Fibroblast of lung (primary cell): Measurements from ENCODE around the gene FCGR3A. TPM values are rescaled to one million over a fixed set of nuclear protein-coding genes. Genes with fewer than 3 reads are reported as not detected.
"Not testable (repeated sequence)": the region's sequence is repeated elsewhere in the genome, so short reads cannot be mapped to it uniquely, and the experiment has no call there.

Experiments
- DNase-seq, 2 donors: peaks; one replicate each; pipeline versions ENCODE4 v3.0.0 to v3.0.0-alpha.2; 2010; ENCODE audit warnings: low read depth in 2 of 2
- H2AFZ ChIP-seq: 2 replicates; pipeline ENCODE4 v1.5.1; 2012; ENCODE audit warnings: low read length, control low read depth, inconsistent platforms
- H3K27ac ChIP-seq: 2 replicates; pipeline ENCODE4 v1.5.1; 2011; ENCODE audit warnings: low read length, control low read depth; ENCODE audit not compliant: insufficient read depth
- H3K27me3 ChIP-seq: 2 replicates; pipeline ENCODE4 v1.5.1; 2011; ENCODE audit warnings: mild to moderate bottlenecking, low read length; ENCODE audit not compliant: control insufficient read depth, insufficient read depth
- H3K36me3 ChIP-seq: 2 replicates; pipeline ENCODE4 v1.5.1; 2011; ENCODE audit warnings: low read length; ENCODE audit not compliant: control insufficient read depth, insufficient read depth
- H3K4me1 ChIP-seq: 2 replicates; pipeline ENCODE4 v1.5.1; 2011; ENCODE audit warnings: low read length; ENCODE audit not compliant: control insufficient read depth, insufficient read depth; ENCODE audit errors: extremely low read depth
- H3K4me2 ChIP-seq: 2 replicates; pipeline ENCODE4 v1.5.1; 2011; ENCODE audit warnings: low read length, control low read depth; ENCODE audit not compliant: insufficient read depth; ENCODE audit errors: extremely low read depth
- H3K4me3 ChIP-seq, 4 experiments: fragments of 200-600 bp in 1 of 4; sonication (generic) in 1 of 4; replicated peaks in 1 of 4; 2 replicates each; pipeline ENCODE4 v1.5.1; 2011 to 2016; ENCODE audit warnings: low read length in 4 of 4, low read depth in 3 of 4, mild to moderate bottlenecking in 3 of 4, control low read depth in 2 of 4, inconsistent platforms in 1 of 4, mixed read lengths in 1 of 4; ENCODE audit not compliant: insufficient read depth in 1 of 4; ENCODE audit errors: control extremely low read depth in 1 of 4
- H3K79me2 ChIP-seq: 2 replicates; pipeline ENCODE4 v1.5.1; 2012; ENCODE audit warnings: mild to moderate bottlenecking, low read length, inconsistent platforms; ENCODE audit not compliant: control insufficient read depth, insufficient read depth
- H3K9ac ChIP-seq: 2 replicates; pipeline ENCODE4 v1.5.1; 2011; ENCODE audit warnings: mild to moderate bottlenecking, low read length, control low read depth; ENCODE audit not compliant: insufficient read depth
- H3K9me3 ChIP-seq: 2 replicates; pipeline ENCODE4 v1.5.1; 2012; ENCODE audit warnings: low read depth, low read length; ENCODE audit not compliant: control insufficient read depth, insufficient read depth
- H4K20me1 ChIP-seq: 2 replicates; pipeline ENCODE4 v1.5.1; 2011; ENCODE audit warnings: low read length; ENCODE audit not compliant: control insufficient read depth, insufficient read depth; ENCODE audit errors: extremely low read depth
- CTCF ChIP-seq, 2 donors: IDR thresholded peaks in 1 of 2; conservative IDR thresholded peaks in 1 of 2; 1 replicate in 1 of 2; 2 replicates in 1 of 2; pipeline ENCODE4 v1.5.1; 2011 to 2012; ENCODE audit warnings: low read length in 2 of 2, control low read depth in 1 of 2, inconsistent platforms in 1 of 2, low read depth in 1 of 2, mild to moderate bottlenecking in 1 of 2
- EZH2 ChIP-seq: IDR thresholded peaks from 2 replicates; pipeline ENCODE4 v1.5.1; 2012; ENCODE audit warnings: low read length, control low read depth, mild to moderate bottlenecking; ENCODE audit errors: missing control alignments
- polyA minus RNA-seq: library from RNA; depleted of rRNA, polyadenylated mRNA; stranded (reverse); fragments of >200 nt; gene quantifications from 2 replicates; pipeline ENCODE4 v1.2.3, GENCODE V29; 2011; ENCODE audit warnings: low replicate concordance
- polyA plus RNA-seq, 2 donors: library from polyadenylated mRNA; depleted of rRNA in 1 of 2; stranded (reverse) in 1 of 2; unstranded in 1 of 2; fragments of >200 nt; gene quantifications; 2 replicates each; pipeline ENCODE4 v1.2.1, GENCODE V29; 2011 to 2012; ENCODE audit warnings: missing spikeins in 1 of 2
- total RNA-seq: library from RNA; depleted of rRNA; stranded (reverse); fragments of >200 nt; gene quantifications from 2 replicates; pipeline ENCODE4 v1.2.1, GENCODE V29; 2014

Gene FCGR3A
- total RNA-seq (not detected in 2 replicates), polyA plus RNA-seq (not detected in 2 replicates), polyA minus RNA-seq (not detected in 2 replicates)
- not detected in 2 replicates for polyA plus RNA-seq (2012)

DNA sequence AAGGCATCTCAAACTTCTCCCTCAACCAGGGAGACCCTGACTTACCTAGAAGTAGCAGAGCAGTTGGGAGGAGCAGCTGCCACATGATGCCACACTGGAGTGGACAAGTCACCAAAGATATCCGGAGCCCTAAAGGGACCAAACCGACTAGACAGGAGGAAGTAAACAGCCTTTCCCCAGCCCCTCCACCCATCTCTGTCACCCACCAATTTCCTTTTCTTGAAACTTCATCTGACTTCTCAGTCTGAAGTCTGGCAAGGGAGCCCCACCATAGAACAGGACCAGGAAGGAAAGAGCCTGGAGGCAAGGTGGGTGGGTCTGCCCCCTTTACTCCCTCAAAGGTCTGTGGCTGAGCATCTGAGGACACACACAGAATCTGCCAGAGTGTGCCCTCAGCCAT lies at the start of gene FCGR3A:
FCGR3A (minus strand) TSS at position 167 of the 400 bp plus-strand sequence; CDS start at position 85, 82 bp downstream.
- Histone ChIP-seq H3K4me2 (no peak within 1 kb of the TSS), H4K20me1 (no peaks in the 10 kb centered on the region), H3K27ac (no peak within 1 kb of the TSS), H3K79me2 (no peaks in the 10 kb centered on the region), H2AFZ (no peak within 1 kb of the TSS), H3K4me1 (no peaks in the 10 kb centered on the region), H3K4me3 (no peak within 1 kb of the TSS), H3K9me3 (no peaks in the 10 kb centered on the region), H3K27me3 (no peaks in the 10 kb centered on the region), H3K36me3 (no peaks in the 10 kb centered on the region), H3K9ac (no peak within 1 kb of the TSS)
- no peak for TF ChIP-seq EZH2
- no peak for TF ChIP-seq CTCF (conservative IDR thresholded peaks at IDR 0.05 in 1 of 2, IDR thresholded peaks at IDR 0.05 in 1 of 2; ENCODE audit: low read depth in 1 of 2, low read length in 2 of 2)
- no peak for DNase-seq

DNA sequence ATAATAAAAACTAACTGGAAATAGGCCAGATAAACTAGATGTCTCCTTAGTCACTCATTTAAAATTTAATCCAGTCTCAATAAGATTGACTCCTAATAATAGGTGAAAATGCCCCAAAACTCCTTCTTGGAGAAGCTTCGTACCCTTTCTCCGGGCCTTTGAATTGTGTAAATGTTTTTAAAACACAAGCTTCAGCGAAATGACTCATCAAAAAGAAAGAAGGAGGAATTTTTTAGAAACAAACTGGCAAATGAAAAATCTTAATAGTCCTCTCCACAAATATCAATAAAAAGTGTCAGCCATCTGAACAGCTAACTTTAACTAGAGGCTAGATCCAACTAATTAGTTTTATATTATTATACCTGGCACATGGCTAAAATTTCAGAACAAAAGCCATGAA lies 47.5 kb upstream of the FCGR3A start:
- H3K9me3 ChIP-seq, H3K27ac ChIP-seq, H3K27me3 ChIP-seq, H3K36me3 ChIP-seq, H2AFZ ChIP-seq, H3K4me2 ChIP-seq, H3K9ac ChIP-seq, H3K4me1 ChIP-seq, H3K79me2 ChIP-seq, H3K4me3 ChIP-seq, H4K20me1 ChIP-seq: not testable (repeated sequence)
- DNase-seq: peak in 1 of 2 donors; percentile 11

DNA sequence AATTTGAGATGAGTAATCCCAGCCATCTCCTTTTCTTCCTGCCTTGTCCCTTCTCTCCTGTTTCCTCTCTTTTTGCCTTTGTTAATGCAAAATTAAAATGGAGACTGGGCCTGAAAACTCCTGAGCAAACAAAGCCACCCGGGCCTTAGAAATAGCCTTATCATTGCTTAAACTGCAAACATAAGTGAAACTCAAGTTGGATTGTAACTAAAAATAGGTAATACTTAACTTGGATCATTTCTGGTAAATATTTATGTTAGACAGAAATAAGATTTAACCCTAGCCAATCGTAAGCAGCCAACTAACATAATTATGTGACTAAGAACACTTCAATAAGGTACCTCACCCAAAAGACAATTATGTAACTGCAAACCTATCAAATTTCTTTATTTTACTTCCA lies 46.0 kb upstream of the FCGR3A start:
- not testable (repeated sequence) for H3K9ac ChIP-seq, H3K79me2 ChIP-seq, H3K27me3 ChIP-seq, DNase-seq, H3K9me3 ChIP-seq, H3K4me2 ChIP-seq, H3K4me1 ChIP-seq, H3K36me3 ChIP-seq, H3K4me3 ChIP-seq, H4K20me1 ChIP-seq
- H3K27ac ChIP-seq: peak overlapping the region; percentile 59
- H2AFZ ChIP-seq: peak overlapping the region; percentile 53

- H3K4me2 ChIP-seq: peak overlapping the region; percentile 13
- H3K79me2 ChIP-seq, H3K27me3 ChIP-seq, H3K4me3 ChIP-seq, H3K9me3 ChIP-seq, H3K36me3 ChIP-seq, H3K9ac ChIP-seq, DNase-seq, H3K4me1 ChIP-seq, H4K20me1 ChIP-seq: not testable (repeated sequence)
- H2AFZ ChIP-seq: peak overlapping the region; percentile 53
- H3K27ac ChIP-seq: peak overlapping the region; percentile 59
These were observed 45.6 kb upstream of the FCGR3A start for GRCh38 chr1:161595173-161595572.

DNA sequence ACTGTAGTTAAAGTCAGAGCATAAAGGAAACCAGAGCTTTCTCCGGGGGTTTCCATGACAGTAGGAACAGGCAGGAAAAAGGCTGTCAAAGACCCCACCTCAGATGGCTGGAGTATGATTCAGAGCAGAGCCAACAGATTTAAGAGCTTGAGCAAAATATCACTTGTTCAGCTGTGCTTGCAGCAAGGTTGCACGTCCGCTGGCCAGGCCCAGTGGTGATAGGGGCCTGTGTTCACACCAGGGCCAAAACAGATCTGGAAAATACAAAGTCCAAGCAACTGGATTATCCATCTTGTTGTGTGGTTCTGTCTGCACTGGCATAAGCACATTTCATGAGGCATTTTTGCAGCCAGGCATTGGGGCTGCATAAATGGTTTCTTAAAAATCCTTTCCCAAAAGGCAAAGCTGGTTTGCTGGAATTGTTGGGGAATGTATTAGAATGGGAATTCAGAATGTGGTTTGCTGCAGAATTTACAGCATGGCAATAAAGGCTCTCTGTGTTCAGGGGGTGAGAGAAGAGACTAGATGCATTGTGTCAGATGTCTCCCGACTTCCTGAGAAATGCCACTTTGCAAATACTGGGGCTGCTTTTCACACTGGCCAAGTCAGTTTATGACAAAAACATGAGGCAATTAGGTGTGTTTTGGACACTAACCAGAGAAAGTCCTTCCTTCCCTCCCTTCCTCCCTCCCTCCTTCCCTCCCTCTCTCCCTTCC lies 44.8 kb upstream of the FCGR3A start:
- H4K20me1 ChIP-seq, H3K9ac ChIP-seq, H3K27me3 ChIP-seq, H3K79me2 ChIP-seq, H3K4me1 ChIP-seq, H2AFZ ChIP-seq, H3K36me3 ChIP-seq, H3K27ac ChIP-seq, H3K4me3 ChIP-seq, DNase-seq, H3K9me3 ChIP-seq, H3K4me2 ChIP-seq: not testable (repeated sequence)

DNA sequence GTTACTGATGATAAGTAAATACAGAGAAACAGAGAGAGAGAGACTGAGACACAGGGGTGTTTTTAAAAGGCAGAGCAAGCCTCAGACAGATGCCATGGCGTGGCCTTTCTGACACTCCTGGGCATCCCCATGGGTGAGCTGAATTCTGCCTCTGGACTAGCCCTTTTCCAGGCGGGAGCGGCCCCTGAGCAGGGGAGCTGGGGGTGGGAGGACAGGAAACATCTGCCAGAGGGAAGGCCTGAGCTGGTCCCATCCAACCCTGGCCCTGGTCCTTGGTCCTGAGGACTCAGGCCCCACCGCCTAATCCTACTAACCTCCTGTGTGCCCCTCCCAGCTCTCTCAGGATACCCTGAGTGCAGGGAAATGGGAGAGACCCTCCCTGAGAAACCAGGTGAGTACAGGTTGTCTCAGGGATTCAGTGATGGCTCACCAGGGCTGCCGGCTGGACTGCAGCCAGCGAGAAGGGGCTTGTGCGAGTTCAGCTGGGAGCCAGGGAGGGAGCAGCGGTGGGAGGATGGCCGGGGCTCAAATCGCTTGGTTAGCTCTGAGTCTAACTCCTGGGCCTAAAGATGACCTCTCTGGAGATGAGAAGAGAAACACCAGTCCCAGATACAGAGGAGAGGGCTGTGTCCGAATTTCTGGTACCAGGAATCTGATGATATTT lies 43.6 kb upstream of the FCGR3A start:
- not testable (repeated sequence) for H4K20me1 ChIP-seq, H3K27me3 ChIP-seq, H3K79me2 ChIP-seq, H3K36me3 ChIP-seq, H3K4me3 ChIP-seq, H3K9me3 ChIP-seq, H3K9ac ChIP-seq, DNase-seq, H3K27ac ChIP-seq, H3K4me2 ChIP-seq, H2AFZ ChIP-seq, H3K4me1 ChIP-seq
